ENCODE results near the gene ITGA3. TPM values are rescaled to one million over a fixed set of nuclear protein-coding genes. Genes with fewer than 3 reads are reported as not detected.
"Not testable (repeated sequence)": the region's sequence is repeated elsewhere in the genome, so short reads cannot be mapped to it uniquely, and the experiment has no call there.

ITGA3 gene
- total RNA-seq, 1 experiment from 2014 or later: 1.4 TPM

- TF ChIP-seq, protein P1, sequence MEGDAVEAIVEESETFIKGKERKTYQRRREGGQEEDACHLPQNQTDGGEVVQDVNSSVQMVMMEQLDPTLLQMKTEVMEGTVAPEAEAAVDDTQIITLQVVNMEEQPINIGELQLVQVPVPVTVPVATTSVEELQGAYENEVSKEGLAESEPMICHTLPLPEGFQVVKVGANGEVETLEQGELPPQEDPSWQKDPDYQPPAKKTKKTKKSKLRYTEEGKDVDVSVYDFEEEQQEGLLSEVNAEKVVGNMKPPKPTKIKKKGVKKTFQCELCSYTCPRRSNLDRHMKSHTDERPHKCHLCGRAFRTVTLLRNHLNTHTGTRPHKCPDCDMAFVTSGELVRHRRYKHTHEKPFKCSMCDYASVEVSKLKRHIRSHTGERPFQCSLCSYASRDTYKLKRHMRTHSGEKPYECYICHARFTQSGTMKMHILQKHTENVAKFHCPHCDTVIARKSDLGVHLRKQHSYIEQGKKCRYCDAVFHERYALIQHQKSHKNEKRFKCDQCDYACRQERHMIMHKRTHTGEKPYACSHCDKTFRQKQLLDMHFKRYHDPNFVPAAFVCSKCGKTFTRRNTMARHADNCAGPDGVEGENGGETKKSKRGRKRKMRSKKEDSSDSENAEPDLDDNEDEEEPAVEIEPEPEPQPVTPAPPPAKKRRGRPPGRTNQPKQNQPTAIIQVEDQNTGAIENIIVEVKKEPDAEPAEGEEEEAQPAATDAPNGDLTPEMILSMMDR (conservative IDR thresholded peaks at IDR 0.05; ENCODE audit: low read depth, low read length): no peak
- no peak for TF ChIP-seq EZH2 (IDR thresholded peaks at IDR 0.05; ENCODE audit: borderline replicate concordance, low read depth, low read length, poor library complexity, severe bottlenecking)
- H3K9me3 ChIP-seq (ENCODE audit: low read depth, low read length, poor library complexity, severe bottlenecking): no peaks in the 10 kb centered on the region
- H3K4me1 ChIP-seq (ENCODE audit: insufficient read depth, low read length, poor library complexity, severe bottlenecking): no peaks in the 10 kb centered on the region
- no peak for DNase-seq (ENCODE audit: low spot score)
- ChIA-PET CTCF (no interaction called here), POLR2A (ENCODE audit: low non-redundant PET) (no interaction called here)
- H3K4me3 ChIP-seq (ENCODE audit: low read depth, low read length, poor library complexity, severe bottlenecking): no peak overlapping the region
- H3K36me3 ChIP-seq (ENCODE audit: insufficient read depth, low read length, poor library complexity, severe bottlenecking): no peaks in the 10 kb centered on the region
- BruUV-seq (replicated peaks): no TSS peak
- H3K27me3 ChIP-seq (replicated peaks; ENCODE audit: insufficient read depth, low read depth, low read length, poor library complexity): no peaks in the 10 kb centered on the region
- intact Hi-C loops (cut with micrococcal nuclease; ENCODE audit: unreplicated experiment): no loop called here
- H3K27ac ChIP-seq (ENCODE audit: low read depth, low read length, poor library complexity, severe bottlenecking): no peak overlapping the region
These were observed 16.9 kb upstream of the ITGA3 start for GRCh38 chr17:50039058-50039457.

DNA sequence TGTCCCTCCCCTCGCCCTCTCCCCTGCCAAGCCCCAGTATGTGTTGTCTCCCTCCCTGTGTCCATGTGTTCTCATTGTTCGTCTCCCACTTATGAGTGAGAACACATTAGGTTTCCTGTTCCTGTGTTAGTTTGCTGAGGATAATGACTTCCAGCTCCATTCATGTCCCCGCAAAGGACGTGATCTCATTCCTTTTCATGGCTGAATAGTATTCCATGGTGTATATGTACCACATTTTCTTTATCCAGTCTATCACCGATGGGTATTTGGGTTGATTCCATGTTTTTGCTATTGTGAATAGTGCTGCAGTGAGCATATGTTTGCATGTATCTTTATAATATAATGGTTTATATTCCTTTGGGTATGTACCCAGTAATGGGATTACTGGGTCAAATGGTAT, 15.4 kb upstream of the ITGA3 start:
- intact Hi-C loops (cut with micrococcal nuclease; ENCODE audit: unreplicated experiment); H3K4me3 ChIP-seq (ENCODE audit: low read depth, low read length, poor library complexity, severe bottlenecking); CTCF ChIA-PET: not testable (repeated sequence)

DNA sequence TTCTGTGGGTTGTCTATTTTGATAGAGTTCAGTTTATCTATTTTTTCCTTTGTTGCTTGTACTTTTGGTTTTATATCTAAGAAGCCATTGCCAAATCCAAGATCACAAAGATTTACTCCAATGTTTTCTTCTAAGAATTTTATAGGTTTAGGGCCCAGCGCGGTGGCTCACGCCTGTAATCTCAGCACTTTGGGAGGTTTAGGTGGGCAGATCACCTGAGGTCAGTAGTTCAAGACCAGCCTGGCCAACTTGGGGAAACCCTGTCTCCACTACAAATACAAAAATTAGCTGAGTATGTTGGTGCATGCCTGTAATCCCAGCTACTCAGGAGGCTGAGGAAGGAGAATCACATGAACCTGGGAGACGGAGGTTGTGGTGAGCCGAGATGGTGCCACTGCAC, 13.7 kb upstream of the ITGA3 start:
- no peak for DNase-seq (ENCODE audit: low spot score)
- BruUV-seq (replicated peaks): no TSS peak
- ChIA-PET CTCF (no interaction called here), POLR2A (ENCODE audit: low non-redundant PET) (no interaction called here)
- no peak for TF ChIP-seq EZH2 (IDR thresholded peaks at IDR 0.05; ENCODE audit: borderline replicate concordance, low read depth, low read length, poor library complexity, severe bottlenecking)
- TF ChIP-seq, protein P1 (conservative IDR thresholded peaks at IDR 0.05; ENCODE audit: low read depth, low read length): no peak
- H3K9me3 ChIP-seq (ENCODE audit: low read depth, low read length, poor library complexity, severe bottlenecking): no peaks in the 10 kb centered on the region
- intact Hi-C loops (cut with micrococcal nuclease; ENCODE audit: unreplicated experiment): no loop called here
- no peak overlapping the region for H3K27ac ChIP-seq (ENCODE audit: low read depth, low read length, poor library complexity, severe bottlenecking)
- H3K36me3 ChIP-seq (ENCODE audit: insufficient read depth, low read length, poor library complexity, severe bottlenecking): no peaks in the 10 kb centered on the region
- H3K27me3 ChIP-seq (replicated peaks; ENCODE audit: insufficient read depth, low read depth, low read length, poor library complexity): no peaks in the 10 kb centered on the region
- no peak overlapping the region for H3K4me3 ChIP-seq (ENCODE audit: low read depth, low read length, poor library complexity, severe bottlenecking)
- H3K4me1 ChIP-seq (ENCODE audit: insufficient read depth, low read length, poor library complexity, severe bottlenecking): no peaks in the 10 kb centered on the region

More for the DNA sequence above, 15.4 kb upstream of the ITGA3 start:
- H3K36me3 ChIP-seq (ENCODE audit: insufficient read depth, low read length, poor library complexity, severe bottlenecking); DNase-seq (ENCODE audit: low spot score); H3K9me3 ChIP-seq (ENCODE audit: low read depth, low read length, poor library complexity, severe bottlenecking); POLR2A ChIA-PET (ENCODE audit: low non-redundant PET); BruUV-seq (replicated peaks); H3K27me3 ChIP-seq (replicated peaks; ENCODE audit: insufficient read depth, low read depth, low read length, poor library complexity); H3K27ac ChIP-seq (ENCODE audit: low read depth, low read length, poor library complexity, severe bottlenecking); H3K4me1 ChIP-seq (ENCODE audit: insufficient read depth, low read length, poor library complexity, severe bottlenecking): not testable (repeated sequence)

DNA sequence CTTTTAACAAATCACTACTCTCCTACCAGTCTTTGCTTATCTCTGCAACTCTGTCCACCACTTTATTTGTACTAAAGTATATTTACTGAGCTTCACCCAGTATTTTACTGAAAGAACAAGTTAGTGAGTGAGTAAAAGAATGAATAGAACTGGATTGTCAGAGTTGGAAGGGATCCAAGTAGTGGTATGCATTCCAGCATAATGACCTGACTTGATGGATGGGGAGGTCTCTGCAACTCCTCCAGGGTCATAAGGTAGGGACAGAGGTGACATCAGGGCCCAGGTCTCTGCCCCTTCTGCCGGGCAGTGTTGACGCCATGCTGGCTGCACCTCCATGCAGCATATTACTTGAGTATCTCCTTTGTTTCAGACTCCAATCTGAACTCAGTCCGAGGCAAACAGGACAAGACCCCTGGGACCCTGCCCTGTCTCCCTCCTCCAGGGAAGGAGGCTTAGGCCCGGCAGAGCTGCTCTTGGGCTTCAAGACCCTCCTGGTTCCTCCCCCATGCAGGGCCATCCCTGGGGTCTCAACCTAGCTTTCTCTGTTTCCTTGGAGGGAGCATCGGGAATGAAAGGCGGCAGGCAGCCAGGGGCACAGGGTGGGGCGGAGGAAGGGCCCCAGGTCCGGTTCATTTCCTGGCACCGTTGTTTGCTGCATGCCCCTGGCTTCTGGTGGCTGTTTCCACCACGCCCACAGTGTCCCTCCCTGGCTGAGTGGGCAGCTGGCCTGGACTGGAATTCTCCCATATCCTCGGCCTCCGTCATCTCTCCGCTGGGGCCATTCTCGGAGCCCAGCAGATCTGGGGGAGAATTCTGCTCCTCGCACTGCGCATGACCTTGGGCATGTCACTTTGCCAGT, 12.4 kb upstream of the ITGA3 start:
- Histone ChIP-seq H3K4me1 (ENCODE audit: insufficient read depth, low read length, poor library complexity, severe bottlenecking) (no peaks in the 10 kb centered on the region), H3K36me3 (ENCODE audit: insufficient read depth, low read length, poor library complexity, severe bottlenecking) (no peaks in the 10 kb centered on the region), H3K9me3 (ENCODE audit: low read depth, low read length, poor library complexity, severe bottlenecking) (no peaks in the 10 kb centered on the region), H3K4me3 (ENCODE audit: low read depth, low read length, poor library complexity, severe bottlenecking) (no peak overlapping the region), H3K27ac (ENCODE audit: low read depth, low read length, poor library complexity, severe bottlenecking) (no peak overlapping the region), H3K27me3 (replicated peaks; ENCODE audit: insufficient read depth, low read depth, low read length, poor library complexity) (no peaks in the 10 kb centered on the region)
- no TSS peak for BruUV-seq (replicated peaks)
- TF ChIP-seq EZH2 (IDR thresholded peaks at IDR 0.05; ENCODE audit: borderline replicate concordance, low read depth, low read length, poor library complexity, severe bottlenecking): no peak
- TF ChIP-seq, protein P1 (conservative IDR thresholded peaks at IDR 0.05; ENCODE audit: low read depth, low read length): no peak
- CTCF ChIA-PET: no interaction called here
- POLR2A ChIA-PET (ENCODE audit: low non-redundant PET): interaction anchor here (0.6 kb wide), 1 partner anchor 12 kb away, joined by 4 read pairs; no protein-coding TSS in a partner anchor
- no peak for DNase-seq (ENCODE audit: low spot score)
- intact Hi-C loops (cut with micrococcal nuclease; ENCODE audit: unreplicated experiment): no loop called here

All from A673 (cell line).